ENCODE results near the gene SAA4.
A peak's percentile ranks its signal among the peaks of the same experiment; 100 is the strongest.

GRCh38 chr11:18203723-18204122 lies 32.9 kb downstream of the SAA4 start:
- peak in 2 of 4 donors; percentile 7 to 14 for TF ChIP-seq CTCF (IDR thresholded peaks at IDR 0.05)
- no peak for TF ChIP-seq POLR2A (IDR thresholded peaks at IDR 0.05)
